ENCODE results near the gene PRKCE.

PRKCE gene

GRCh38 chr2:46198164-46198883 lies 546.8 kb downstream of the PRKCE start:
- Mint-ChIP-seq H3K4me3 (no peak overlapping the region), H3K4me1 (no peaks in the 10 kb centered on the region)
- no peak for TF ChIP-seq CTCF (IDR thresholded peaks at IDR 0.05; ENCODE audit: unreplicated experiment in 3 of 3)

GRCh38 chr2:46198966-46199365 lies 547.5 kb downstream of the PRKCE start:
- peaks cover 7% of the 10 kb centered on the region for H3K9me3 Mint-ChIP-seq
- TF ChIP-seq CTCF (IDR thresholded peaks at IDR 0.05; ENCODE audit: unreplicated experiment in 3 of 3): no peak
- no peaks in the 10 kb centered on the region for H3K4me1 Mint-ChIP-seq
- H3K4me3 Mint-ChIP-seq: no peak overlapping the region
- H3K27ac Mint-ChIP-seq: peak overlapping the region in 1 of 3 experiments; percentile 37
- H3K36me3 Mint-ChIP-seq (ENCODE audit: low read depth): no peaks in the 10 kb centered on the region
- H3K27me3 Mint-ChIP-seq (ENCODE audit: low read depth): no peaks in the 10 kb centered on the region

More at GRCh38 chr2:46198164-46198883, 546.8 kb downstream of the PRKCE start:
- H3K27ac Mint-ChIP-seq: peak overlapping the region in 1 of 3 experiments; percentile 37
- no peaks in the 10 kb centered on the region for H3K27me3 Mint-ChIP-seq (ENCODE audit: low read depth)
- H3K36me3 Mint-ChIP-seq (ENCODE audit: low read depth): no peaks in the 10 kb centered on the region
- peaks cover 5% of the 10 kb centered on the region for H3K9me3 Mint-ChIP-seq

GRCh38 chr2:46200100-46200690 lies 548.7 kb downstream of the PRKCE start:
- Mint-ChIP-seq H3K27me3 (ENCODE audit: low read depth) (no peaks in the 10 kb centered on the region), H3K27ac (peak overlapping the region in 2 of 3 experiments; percentile 17 to 58), H3K9me3 (peaks cover 7% of the 10 kb centered on the region), H3K36me3 (ENCODE audit: low read depth) (no peaks in the 10 kb centered on the region), H3K4me3 (no peak overlapping the region), H3K4me1 (no peaks in the 10 kb centered on the region)
- no peak for TF ChIP-seq CTCF (IDR thresholded peaks at IDR 0.05; ENCODE audit: unreplicated experiment in 3 of 3)

GRCh38 chr2:46200861-46201605 lies 549.6 kb downstream of the PRKCE start:
- Mint-ChIP-seq H3K4me1 (no peaks in the 10 kb centered on the region), H3K9me3 (peaks cover 7% of the 10 kb centered on the region), H3K4me3 (no peak overlapping the region), H3K27ac (peak overlapping the region in 2 of 3 experiments; percentile 22 to 58), H3K36me3 (ENCODE audit: low read depth) (no peaks in the 10 kb centered on the region), H3K27me3 (ENCODE audit: low read depth) (no peaks in the 10 kb centered on the region)
- TF ChIP-seq CTCF (IDR thresholded peaks at IDR 0.05; ENCODE audit: unreplicated experiment in 3 of 3): no peak

GRCh38 chr2:46202453-46202852 lies 551.0 kb downstream of the PRKCE start:
- no peak overlapping the region for H3K27ac Mint-ChIP-seq
- no peaks in the 10 kb centered on the region for H3K27me3 Mint-ChIP-seq (ENCODE audit: low read depth)
- no peaks in the 10 kb centered on the region for H3K36me3 Mint-ChIP-seq (ENCODE audit: low read depth)
- H3K4me1 Mint-ChIP-seq: no peaks in the 10 kb centered on the region
- no peak overlapping the region for H3K4me3 Mint-ChIP-seq
- TF ChIP-seq CTCF (IDR thresholded peaks at IDR 0.05; ENCODE audit: unreplicated experiment in 3 of 3): no peak
- peaks cover 12% of the 10 kb centered on the region for H3K9me3 Mint-ChIP-seq

All from nephron (organoid).